HG03442 (cell line): ENCODE measurements around the gene WEE1.

Experiments used
- ATAC-seq: cut with Tn5 transposase; IDR thresholded peaks from one replicate; pipeline ENCODE4 v1.9.1; 2021; ENCODE audit warnings: mild to moderate bottlenecking, moderate library complexity; ENCODE audit not compliant: unreplicated experiment

Gene WEE1

DNA sequence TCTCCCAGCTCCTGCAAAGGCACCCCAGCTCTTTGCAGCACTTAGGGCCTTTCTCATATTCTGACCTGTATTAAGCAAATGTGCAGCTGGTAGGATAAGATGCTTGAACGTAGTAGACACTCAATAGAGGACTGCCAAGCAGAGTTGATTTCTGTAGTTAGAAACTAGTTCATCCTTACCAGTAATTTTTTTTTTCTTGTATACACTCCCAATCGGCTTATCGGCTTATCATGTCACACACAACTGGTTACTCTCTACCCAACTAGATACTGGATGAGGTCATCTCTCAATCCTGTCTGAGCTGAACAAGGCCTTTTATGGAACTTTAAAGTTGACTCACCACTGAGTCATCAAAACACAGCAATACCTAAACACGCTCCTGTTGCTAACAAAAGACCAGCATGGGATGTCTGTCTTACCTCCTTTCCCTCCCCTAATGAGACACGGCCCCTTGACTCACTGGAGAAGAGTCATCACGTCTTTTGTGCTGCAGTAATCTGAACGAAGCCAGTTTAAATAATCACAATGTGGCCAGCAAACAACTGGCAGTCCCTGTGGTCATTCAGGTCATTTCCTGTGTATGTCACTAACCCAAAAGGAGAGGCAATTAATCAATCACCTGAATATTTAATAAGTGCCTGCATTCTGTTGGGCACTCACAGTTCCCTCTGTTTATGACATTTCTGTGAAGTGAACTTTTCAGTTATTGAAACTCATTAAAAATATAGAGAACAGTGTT is 7.5 kb upstream of the WEE1 start:
- peak; percentile 94 for ATAC-seq

DNA sequence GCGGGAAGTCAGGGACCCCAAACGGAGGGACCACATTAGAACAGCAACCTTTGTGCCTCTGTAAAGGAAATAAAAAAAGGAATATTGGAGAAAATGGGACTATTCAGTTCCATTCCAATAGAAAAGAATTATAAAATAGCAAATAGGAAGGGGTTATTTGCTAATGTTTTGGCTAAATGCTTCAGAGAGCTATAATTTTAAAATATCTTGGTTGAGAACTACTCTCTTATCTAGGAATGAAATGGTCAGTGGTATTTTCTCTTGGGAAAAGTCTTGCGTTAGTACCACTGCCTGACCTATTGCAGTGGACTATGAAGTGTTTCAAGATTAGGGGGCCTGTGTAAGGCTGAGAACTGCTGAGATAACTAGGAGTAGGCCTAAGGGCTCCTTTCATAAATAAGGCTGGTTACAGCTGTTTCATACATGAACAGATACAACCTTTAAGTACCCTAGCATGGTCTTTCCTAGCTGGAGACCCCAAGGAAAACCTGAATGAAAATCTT is 6.9 kb upstream of the WEE1 start:
- no peak for ATAC-seq

DNA sequence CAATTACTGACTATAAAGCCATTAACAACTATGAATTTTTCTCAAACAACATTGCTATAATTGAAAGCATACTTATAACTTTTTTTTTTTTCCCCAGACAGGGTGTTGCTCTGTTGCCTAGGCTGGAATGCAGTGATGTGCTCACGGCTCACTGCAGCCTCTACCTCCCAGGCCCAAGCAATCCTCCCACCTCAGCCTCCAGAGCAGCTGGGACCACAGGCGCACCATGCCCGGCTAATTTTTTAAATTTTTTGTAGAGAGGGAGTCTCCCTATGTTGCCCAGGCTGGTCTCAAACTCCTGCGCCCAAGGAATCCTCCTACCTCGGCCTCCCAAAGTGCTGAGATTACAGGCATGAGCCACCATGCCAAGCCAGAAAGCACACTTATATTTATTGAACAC is 6.1 kb upstream of the WEE1 start:
- ATAC-seq, result no peak

DNA sequence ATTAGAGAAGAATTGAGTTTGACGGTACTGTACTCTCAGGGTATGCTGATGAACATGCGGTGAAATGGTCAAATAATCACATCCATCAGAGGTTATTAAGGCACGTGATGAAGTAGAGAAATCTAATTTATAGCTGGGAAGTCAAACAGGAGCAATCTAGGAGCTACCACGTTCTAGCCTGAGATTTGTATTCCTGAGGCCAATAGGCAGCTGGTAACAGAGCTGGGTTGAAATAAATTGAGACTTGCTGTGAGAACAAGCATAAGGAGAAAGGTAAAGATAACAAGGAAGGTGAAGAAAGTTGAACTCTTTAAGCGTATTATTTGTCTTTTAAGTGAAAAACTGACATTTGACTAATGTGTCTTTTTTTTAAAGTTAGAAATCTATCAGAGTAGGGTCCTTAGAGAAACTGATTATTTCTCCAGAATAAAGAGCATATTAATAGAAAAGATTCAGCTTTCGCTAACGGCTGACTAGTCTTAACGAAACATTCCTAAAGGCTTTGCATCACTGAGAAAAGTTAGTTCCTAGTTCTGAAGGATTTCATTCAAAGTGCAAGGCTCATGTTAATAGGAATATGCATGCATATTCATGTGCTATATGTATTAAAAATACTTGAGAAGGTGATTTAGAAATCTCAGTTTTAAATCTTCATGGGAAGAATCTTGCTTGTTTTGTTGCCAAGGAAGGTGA is 5.2 kb upstream of the WEE1 start:
- ATAC-seq, result no peak

DNA sequence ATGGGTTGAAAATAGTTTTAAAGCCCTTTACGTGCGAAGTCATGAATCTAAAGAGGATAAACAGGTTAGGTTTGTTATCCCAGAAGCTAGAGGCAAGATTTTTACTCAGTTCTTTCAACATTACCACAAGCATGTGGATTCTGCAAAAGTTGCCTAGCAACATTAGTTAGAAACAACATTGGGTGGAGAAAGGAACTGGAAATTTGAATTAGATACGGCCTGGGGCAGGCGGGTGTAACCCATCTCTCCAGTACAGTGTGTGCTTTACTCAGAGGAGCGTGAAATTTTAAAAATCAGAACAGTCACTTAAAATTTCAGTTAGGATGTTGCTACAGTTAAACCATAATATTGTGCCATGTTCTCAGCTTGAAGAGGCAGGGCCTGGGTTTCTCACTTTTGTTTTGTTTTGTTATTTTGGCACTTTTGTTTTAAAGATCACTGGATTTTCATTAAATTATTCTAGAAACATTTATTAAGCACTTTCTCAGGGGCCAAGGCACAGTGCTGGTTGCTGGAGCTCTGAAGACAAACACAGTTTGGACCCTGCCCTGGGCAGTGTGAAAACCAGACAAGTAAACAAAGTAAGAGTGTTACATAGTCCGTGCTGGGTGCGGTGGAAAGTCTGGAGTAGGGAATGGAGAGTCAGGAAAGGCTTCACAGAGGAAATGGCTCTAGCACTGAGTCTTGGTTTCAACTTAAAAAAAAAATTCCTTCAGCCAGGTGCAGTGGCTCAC is 4.4 kb upstream of the WEE1 start:
- ATAC-seq, result no peak

DNA sequence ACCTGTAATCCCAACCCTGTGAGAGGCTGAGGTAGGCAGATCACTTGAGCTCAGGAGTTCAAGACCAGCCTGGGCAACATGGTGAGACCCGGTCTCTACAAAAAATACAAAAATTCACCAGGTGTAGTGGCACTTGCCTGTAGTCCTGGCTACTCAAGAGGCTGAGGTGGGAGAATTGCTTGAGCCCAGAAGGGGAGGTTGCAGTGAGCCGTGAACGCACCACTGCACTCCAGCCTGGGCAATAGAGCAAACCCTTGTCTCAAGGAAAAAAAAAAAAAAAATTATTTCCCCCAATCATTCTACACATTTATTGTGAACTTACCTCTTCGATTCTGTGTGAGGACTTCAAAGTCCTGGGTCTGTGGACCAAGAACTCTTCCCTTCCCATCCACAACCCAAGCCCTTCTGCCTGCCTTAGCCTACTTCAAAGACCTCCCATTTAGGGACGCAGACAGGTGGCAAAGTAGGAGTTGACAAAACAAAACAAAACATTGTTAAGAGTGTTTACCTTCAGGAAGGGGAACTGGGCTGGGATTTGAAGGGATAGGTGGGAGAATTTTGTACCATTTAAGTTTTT is 3.8 kb upstream of the WEE1 start:
- no peak for ATAC-seq

DNA sequence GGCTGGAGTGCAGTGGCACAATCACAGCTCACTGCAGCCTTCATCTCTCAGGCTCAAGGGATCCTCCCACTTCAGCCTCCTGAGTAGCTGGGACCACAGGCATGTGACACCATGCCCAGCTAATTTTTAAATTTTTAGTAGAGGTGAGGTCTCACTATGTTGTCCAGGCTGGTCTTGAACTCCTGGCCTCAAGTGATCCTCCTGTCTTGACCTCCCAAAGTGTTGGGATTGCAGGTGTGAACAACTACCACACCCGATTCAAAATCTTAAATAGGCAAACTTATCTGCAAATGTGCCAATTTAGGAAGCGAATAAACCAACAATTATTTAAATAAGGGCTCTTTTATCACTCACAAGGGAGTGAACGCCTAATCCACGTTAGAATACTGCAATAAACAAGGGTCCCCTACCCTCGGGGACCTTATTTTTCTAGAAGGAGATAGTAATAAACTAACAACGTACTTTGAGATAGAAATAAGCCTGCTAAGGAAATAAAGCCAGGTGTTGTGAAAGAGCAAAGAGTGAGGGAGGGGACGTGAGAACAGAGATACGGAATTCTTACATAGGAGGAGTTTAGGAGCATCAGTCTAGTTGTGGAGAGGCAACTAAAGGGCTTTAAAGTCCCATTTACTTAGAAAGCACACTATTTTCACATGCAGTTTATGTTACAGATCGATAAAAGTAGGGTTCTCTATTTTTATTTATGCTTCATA is 3.0 kb upstream of the WEE1 start:
- no peak for ATAC-seq

DNA sequence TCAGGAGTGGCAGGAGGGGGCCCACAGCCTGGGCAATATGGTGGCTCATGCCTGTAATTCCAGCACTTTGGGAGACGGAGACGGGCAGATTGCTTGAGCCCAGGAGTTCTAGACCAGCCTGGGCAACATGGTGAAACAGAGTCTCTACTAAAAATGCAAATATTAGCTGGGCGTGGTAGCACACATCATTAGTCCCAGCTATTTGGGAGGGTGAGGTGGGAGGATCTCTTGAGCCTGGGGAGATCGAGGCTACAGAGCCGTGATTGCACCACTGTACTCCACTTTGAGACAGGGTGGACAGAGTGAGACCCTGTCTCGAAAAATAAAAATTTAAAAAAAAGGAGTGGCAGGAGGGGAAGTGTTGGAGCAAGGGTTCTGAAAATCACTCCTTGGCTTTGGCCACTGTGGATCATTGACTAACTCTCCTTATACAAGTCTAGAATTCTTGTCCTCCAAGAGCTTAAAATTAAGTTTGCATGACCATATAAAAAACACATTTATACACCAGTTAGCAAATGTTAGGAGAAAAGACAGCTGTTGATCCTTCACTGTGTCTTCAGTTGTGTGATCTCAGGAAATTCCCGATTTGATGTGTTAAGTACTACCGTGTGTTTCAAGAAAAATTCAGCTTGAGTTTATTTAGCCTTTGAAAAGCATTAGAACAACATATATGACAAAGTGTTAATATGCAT is 2.3 kb upstream of the WEE1 start:
- ATAC-seq, result no peak

DNA sequence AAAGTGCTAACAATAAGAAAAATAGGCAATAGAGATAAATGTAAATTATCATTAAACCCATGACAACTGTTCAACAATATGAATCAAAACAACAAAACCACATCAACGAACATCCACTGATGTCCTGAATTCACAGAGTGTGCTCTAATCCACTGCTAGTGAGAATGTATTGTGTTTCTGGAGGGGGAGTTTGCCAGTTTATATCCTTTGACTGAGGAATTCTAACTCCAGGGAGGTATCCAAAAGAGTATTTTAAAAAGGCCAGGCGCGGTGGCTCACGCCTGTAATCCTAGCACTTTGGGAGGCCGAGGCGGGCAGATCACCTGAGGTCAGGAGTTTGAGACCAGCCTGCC is 1.7 kb upstream of the WEE1 start:
- ATAC-seq, result no peak

DNA sequence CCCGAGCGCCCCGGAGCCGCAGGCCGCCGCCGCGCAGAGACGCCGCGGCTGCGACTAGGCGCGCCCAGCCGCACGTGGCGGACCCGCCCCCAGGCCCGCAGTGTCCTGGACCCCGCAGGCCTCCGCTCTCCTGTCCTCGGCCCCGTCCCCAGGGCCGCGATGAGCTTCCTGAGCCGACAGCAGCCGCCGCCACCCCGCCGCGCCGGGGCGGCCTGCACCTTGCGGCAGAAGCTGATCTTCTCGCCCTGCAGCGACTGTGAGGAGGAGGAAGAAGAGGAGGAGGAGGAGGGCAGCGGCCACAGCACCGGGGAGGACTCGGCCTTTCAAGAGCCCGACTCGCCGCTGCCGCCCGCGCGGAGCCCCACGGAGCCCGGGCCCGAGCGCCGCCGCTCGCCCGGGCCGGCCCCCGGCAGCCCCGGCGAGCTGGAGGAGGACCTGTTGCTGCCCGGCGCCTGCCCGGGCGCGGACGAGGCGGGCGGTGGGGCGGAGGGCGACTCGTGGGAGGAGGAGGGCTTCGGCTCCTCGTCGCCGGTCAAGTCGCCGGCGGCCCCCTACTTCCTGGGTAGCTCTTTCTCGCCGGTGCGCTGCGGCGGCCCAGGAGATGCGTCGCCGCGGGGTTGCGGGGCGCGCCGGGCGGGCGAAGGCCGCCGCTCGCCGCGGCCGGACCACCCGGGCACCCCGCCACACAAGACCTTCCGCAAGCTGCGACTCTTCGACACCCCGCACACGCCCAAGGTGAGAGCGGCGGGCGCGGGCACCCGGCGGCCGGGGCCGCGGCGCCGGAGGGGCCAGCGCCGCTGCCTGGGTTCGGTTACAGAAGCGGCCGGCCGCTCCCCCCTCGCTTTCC is 528 bp downstream of the WEE1 start:
- ATAC-seq, result peak; percentile 4

DNA sequence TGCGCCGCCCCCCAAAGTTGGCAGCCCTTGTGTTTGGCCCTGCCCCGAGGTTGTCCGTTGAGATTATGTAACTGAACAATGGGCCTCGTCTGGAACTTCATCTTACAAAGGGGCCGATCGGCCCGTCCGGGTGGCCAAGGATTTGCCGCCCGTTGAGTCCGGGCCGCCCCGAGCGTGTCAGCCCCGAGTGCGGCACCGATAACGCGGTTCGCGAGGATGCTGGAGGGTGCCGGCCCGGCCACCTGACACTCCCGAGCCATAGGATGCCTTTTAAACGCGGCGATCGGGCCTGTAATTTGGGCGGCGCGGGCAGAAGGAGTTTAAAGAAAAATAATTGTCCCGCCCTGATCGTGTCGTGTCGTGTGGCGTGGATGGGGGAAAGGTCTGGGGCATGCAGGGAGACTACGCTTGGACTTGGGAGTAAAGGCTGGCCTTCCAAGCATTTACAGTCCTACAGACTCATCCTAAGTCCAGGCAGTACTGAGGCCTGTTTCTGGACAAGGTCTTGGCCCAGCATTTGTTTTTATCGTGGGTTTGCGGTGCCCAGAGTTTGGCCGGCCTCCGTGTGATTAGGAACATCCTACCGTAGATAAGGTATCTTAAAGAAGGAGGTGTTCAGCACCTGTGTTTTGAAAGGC is 1.3 kb downstream of the WEE1 start:
- no peak for ATAC-seq

DNA sequence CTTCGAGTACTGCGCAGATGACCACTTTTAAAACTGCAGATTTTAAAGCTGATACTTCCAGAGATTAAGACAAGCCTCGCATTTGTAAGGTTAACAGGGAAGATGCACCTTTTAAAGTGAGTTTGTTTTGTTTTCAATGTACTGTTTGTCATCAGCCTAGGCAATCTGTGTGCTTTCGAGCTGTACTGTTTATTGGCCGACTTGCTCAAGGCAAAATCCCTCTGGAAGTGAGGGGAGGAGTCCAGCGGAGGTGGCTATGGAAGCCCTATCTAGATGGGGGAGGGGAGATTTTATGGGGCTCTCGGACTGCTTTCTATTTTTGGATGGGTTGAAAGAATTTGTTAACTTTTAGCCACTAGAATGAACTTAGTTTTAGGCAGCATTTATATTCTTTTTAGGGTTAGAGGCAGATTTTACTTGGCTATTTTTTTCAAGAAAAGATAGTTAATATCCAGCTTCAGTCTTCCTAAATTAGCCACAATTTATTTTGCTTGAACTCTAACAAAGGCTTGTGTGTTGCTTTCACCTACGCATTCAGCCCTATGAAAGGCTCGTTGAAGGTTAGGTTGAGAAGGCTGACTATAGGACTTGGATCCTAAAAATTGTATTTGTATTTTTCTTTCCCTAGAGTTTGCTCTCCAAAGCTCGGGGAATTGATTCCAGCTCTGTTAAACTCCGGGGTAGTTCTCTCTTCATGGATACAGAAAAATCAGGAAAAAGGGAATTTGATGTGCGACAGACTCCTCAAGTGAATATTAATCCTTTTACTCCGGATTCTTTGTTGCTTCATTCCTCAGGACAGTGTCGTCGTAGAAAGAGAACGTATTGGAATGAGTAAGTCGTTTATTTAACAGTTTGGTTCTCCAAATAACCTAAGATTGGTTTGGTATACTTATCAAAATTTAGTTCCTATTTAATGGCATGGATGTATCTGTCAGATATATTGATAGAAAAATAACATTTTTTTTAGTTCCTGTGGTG is 2.1 kb downstream of the WEE1 start:
- ATAC-seq, result no peak

DNA sequence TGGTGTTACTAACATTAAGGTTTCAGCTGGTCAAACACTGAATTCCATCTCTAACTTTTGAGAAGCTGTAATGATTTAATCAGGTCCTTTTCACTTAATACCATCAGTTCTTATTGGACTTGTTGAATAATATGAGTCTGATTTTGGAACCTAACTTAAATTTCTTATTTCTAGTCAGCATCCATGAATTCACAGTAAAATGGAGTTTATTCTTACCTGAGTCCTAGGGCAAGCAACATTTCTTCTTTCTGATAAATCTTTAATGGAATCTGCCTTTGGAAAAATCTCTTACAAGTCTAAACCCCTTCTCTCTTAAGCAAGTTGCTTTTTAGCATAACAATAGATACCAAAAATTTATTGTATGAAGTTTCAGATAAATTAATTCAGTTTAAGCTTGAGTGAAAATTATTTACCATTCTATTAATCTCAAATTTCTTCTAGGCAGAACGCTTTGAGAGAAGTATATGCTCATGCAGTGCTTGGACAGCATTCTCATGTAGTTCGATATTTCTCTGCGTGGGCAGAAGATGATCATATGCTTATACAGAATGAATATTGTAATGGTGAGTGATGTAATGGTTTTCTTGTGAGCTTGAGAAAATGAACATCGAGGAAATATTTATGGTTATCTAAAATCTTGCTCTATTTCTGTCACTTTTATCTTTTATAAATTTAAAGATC is 3.4 kb downstream of the WEE1 start:
- ATAC-seq, result no peak

DNA sequence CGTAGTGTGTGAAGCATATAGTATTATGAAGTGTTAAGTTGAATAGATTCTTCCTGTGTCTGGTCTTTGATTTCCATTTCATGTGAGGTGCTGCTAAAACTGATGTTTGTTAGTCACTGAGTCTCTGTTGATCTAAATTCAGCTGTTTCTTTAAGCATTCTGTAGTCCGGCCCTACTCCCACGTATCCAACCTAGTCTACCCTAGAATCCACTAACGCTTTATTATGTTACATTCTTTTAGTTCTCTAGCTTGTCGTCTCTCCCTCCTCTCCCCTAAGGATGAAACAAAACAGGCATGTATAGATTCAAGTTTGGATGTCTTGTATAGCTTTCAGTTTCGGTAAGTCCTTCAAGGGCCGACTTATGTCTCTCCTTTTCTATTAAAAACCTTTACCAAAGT is 4.1 kb downstream of the WEE1 start:
- ATAC-seq, result no peak

DNA sequence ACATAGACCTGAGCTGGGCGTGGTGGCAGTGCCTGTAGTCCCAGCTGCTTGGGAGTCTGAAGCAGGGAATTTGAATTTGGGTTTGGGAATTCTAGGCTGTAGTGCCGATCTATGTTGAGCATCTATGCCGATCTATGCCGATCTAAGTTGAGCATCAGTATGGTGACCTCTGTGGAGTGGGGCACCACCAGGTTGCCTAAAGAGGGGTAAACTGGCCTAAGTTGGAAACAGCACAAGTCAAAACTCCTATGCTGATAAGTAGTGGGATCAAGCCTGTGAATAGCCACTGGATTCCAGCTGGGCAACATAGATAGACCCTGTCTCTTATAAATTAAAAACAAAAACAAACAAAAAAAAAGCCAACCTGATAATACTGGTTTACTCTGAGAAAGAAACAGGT is 7.4 kb downstream of the WEE1 start:
- no peak for ATAC-seq

DNA sequence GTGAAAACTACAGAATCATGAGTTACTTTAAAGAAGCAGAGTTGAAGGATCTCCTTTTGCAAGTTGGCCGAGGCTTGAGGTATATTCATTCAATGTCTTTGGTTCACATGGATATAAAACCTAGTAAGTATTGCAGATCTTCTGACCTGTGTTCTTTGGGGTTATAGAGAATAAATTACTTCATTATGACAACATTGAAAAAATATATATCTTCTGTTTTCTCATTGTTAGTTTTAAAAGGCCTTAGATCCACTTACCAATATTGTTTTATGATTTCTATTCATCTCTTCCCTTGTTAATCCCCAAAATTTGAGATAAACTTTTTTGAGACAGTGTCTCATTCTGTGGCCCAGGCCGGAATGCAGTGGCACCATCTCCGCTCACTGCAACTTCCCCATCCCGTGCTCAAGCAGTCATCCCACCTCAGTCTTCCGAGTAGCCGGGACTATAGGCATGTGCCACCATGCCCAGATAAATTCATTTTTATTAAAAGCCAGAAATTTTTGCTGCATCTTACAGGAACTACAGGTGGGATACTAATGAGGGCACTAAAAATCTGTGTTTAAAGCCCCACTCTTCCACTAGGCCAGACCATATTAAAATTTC is 8.2 kb downstream of the WEE1 start:
- no peak for ATAC-seq

DNA sequence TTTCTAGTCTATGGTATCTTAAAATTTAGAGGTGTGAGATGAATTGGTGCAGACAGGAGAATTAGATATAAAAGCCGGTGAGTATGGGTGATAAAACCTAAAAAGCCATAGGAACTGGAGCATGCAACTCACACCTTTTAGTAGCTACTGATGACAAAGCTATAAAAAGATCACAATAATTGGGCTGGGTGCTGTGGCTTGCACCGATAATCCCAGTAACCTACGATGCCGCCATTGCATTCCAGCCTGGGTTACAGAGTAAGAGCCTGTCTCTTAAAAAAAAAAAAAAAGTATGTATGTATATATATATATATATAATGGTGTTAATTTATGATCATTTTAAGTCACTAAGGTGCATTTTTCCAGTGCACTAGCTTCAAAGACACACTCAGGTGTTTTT is 17.2 kb downstream of the WEE1 start:
- no peak for ATAC-seq
